Mesendoderm (in vitro differentiated cells): Measurements from ENCODE around the gene NAALADL1.

Source experiments
- DNase-seq: peaks from one replicate; pipeline ENCODE4 v3.0.0; 2013
- H2AK5ac ChIP-seq: 2 replicates; pipeline ENCODE4 v1.6.1; 2013; ENCODE audit warnings: low read length, inconsistent platforms
- H2BK120ac ChIP-seq: 2 replicates; pipeline ENCODE4 v1.6.1; 2013; ENCODE audit warnings: low read depth, mild to moderate bottlenecking, low read length, moderate library complexity, mixed read lengths
- H2BK15ac ChIP-seq: replicated peaks from 2 replicates; pipeline ENCODE4 v1.6.1; 2013; ENCODE audit warnings: low read depth, mild to moderate bottlenecking, moderate library complexity
- H2BK5ac ChIP-seq: 2 replicates; pipeline ENCODE4 v1.6.1; 2013; ENCODE audit warnings: low read length, inconsistent platforms
- H3K18ac ChIP-seq: 2 replicates; pipeline ENCODE4 v1.6.1; 2013; ENCODE audit warnings: mild to moderate bottlenecking, low read length, mixed read lengths
- H3K23ac ChIP-seq: one replicate; pipeline ENCODE4 v1.6.1; 2013; ENCODE audit warnings: low read length
- H3K27ac ChIP-seq: 2 replicates; pipeline ENCODE4 v1.5.1; 2013; ENCODE audit warnings: low read depth, mild to moderate bottlenecking, inconsistent platforms, low read length, moderate library complexity
- H3K27me3 ChIP-seq: 2 replicates; pipeline ENCODE4 v1.6.1; 2013; ENCODE audit warnings: low read length, control low read depth, mild to moderate bottlenecking, inconsistent platforms; ENCODE audit not compliant: insufficient read depth, poor library complexity
- H3K36me3 ChIP-seq: 2 replicates; pipeline ENCODE4 v1.6.1; 2013; ENCODE audit warnings: low read length, inconsistent platforms; ENCODE audit not compliant: control insufficient read depth, insufficient read depth
- H3K4ac ChIP-seq: one replicate; pipeline ENCODE4 v1.6.1; 2013; ENCODE audit warnings: low read depth, mild to moderate bottlenecking, low read length, moderate library complexity
- H3K4me1 ChIP-seq: 2 replicates; pipeline ENCODE4 v1.6.1; 2013; ENCODE audit warnings: low read depth, low read length, inconsistent platforms; ENCODE audit not compliant: control insufficient read depth
- H3K4me2 ChIP-seq: 2 replicates; pipeline ENCODE4 v1.6.1; 2013; ENCODE audit warnings: low read length
- H3K4me3 ChIP-seq: 2 replicates; pipeline ENCODE4 v1.5.1; 2013; ENCODE audit warnings: mild to moderate bottlenecking, low read length
- H3K56ac ChIP-seq: one replicate; pipeline ENCODE4 v1.6.1; 2013; ENCODE audit warnings: low read length
- H3K79me1 ChIP-seq: 2 replicates; pipeline ENCODE4 v1.6.1; 2013; ENCODE audit warnings: low read length, inconsistent platforms
- H3K79me2 ChIP-seq: 2 replicates; pipeline ENCODE4 v1.6.1; 2013; ENCODE audit warnings: mild to moderate bottlenecking, low read length; ENCODE audit not compliant: control insufficient read depth, insufficient read depth
- H3K9ac ChIP-seq: 2 replicates; pipeline ENCODE4 v1.6.1; 2013; ENCODE audit warnings: low read length, inconsistent platforms
- H4K5ac ChIP-seq: one replicate; pipeline ENCODE4 v1.6.1; 2013; ENCODE audit warnings: low read length
- H4K8ac ChIP-seq: one replicate; pipeline ENCODE4 v1.6.1; 2013; ENCODE audit warnings: low read depth, mild to moderate bottlenecking, control low read depth, low read length, moderate library complexity
- WGBS: extraction: QIAGEN DNeasy Blood & Tissue Kit; methylation state at CpG from one replicate; pipeline ENCODE4 v1.1.7; 2013; ENCODE audit warnings: low lambda C conversion rate, missing lambda C conversion rate; ENCODE audit not compliant: insufficient coverage; ENCODE audit errors: extremely low coverage; 5-methylcytosine and 5-hydroxymethylcytosine counted together

Gene NAALADL1

GRCh38 chr11:65014726-65015227 is 43.6 kb downstream of the NAALADL1 start:
- DNase-seq: no peak
- WGBS: no CpG with 5 or more reads among the region's 23 CpGs
- no peaks in the 10 kb centered on the region for H3K27me3 ChIP-seq

GRCh38 chr11:65013888-65014725 is 44.2 kb downstream of the NAALADL1 start, which contains the start of gene ARL2:
ARL2 (plus strand) TSS chr11:65014160; CDS start chr11:65014208, 48 bp downstream.
- Histone ChIP-seq H3K79me2 (no peaks in the 10 kb centered on the region), H3K4me3 (peak within 1 kb of the TSS; percentile 69), H3K4ac (peak within 1 kb of the TSS; percentile 82), H4K5ac (no peak within 1 kb of the TSS), H3K4me1 (peaks cover 2% of the 10 kb centered on the region), H3K18ac (peak within 1 kb of the TSS; percentile 94), H3K4me2 (peak within 1 kb of the TSS; percentile 82), H3K56ac (peak within 1 kb of the TSS; percentile 97), H4K8ac (peak within 1 kb of the TSS; percentile 30), H2BK5ac (peak within 1 kb of the TSS; percentile 20), H3K23ac (peak within 1 kb of the TSS; percentile 80), H3K79me1 (peaks cover 2% of the 10 kb centered on the region), H2BK120ac (no peak within 1 kb of the TSS), H3K9ac (peak within 1 kb of the TSS; percentile 90), H2AK5ac (no peak within 1 kb of the TSS), H3K27me3 (no peaks in the 10 kb centered on the region), H2BK15ac (no peak within 1 kb of the TSS), H3K36me3 (peaks cover 3% of the 10 kb centered on the region), H3K27ac (peak within 1 kb of the TSS; percentile 96)
- no CpG with 5 or more reads among the region's 96 CpGs for WGBS
- peak; percentile 96 for DNase-seq

More at GRCh38 chr11:65014726-65015227, 43.6 kb downstream of the NAALADL1 start:
- no peak overlapping the region for H2BK15ac ChIP-seq
- H2BK120ac ChIP-seq: no peak overlapping the region
- peak overlapping the region; percentile 69 for H3K4me3 ChIP-seq
- no peak overlapping the region for H4K8ac ChIP-seq
- H3K4ac ChIP-seq: peak overlapping the region; percentile 57
- H3K79me1 ChIP-seq: peaks cover 2% of the 10 kb centered on the region
- H3K36me3 ChIP-seq: peaks cover 3% of the 10 kb centered on the region
- H2BK5ac ChIP-seq: no peak overlapping the region
- no peaks in the 10 kb centered on the region for H3K79me2 ChIP-seq
- peak overlapping the region; percentile 67 for H3K4me2 ChIP-seq
- H4K5ac ChIP-seq: no peak overlapping the region
- H3K4me1 ChIP-seq: peaks cover 2% of the 10 kb centered on the region
- H2AK5ac ChIP-seq: no peak overlapping the region
- H3K9ac ChIP-seq: peak overlapping the region; percentile 87
- peak overlapping the region; percentile 97 for H3K56ac ChIP-seq
- H3K23ac ChIP-seq: peak overlapping the region; percentile 80
- H3K18ac ChIP-seq: peak overlapping the region; percentile 87
- H3K27ac ChIP-seq: peak overlapping the region; percentile 93

GRCh38 chr11:65013130-65013887 is 45.0 kb downstream of the NAALADL1 start:
- Histone ChIP-seq H2BK5ac (peak overlapping the region; percentile 20), H3K4me2 (peak overlapping the region; percentile 82), H3K18ac (peak overlapping the region; percentile 94), H3K4ac (peak overlapping the region; percentile 82), H3K4me1 (peaks cover 2% of the 10 kb centered on the region), H2BK15ac (no peak overlapping the region), H3K23ac (no peak overlapping the region), H3K9ac (peak overlapping the region; percentile 90), H3K79me1 (peaks cover 2% of the 10 kb centered on the region), H4K8ac (peak overlapping the region; percentile 30), H2BK120ac (no peak overlapping the region), H2AK5ac (no peak overlapping the region), H3K56ac (peak overlapping the region; percentile 89), H3K4me3 (peak overlapping the region; percentile 40), H3K79me2 (no peaks in the 10 kb centered on the region), H3K36me3 (no peaks in the 10 kb centered on the region), H3K27me3 (no peaks in the 10 kb centered on the region), H3K27ac (peak overlapping the region; percentile 96), H4K5ac (no peak overlapping the region)
- DNase-seq: peak; percentile 93
- WGBS: no CpG with 5 or more reads among the region's 22 CpGs

GRCh38 chr11:65008873-65009272 is 49.5 kb downstream of the NAALADL1 start:
- no CpG with 5 or more reads among the region's 2 CpGs for WGBS
- no peak overlapping the region for H3K18ac ChIP-seq
- H3K27ac ChIP-seq: no peak overlapping the region
- no peak for DNase-seq
- no peak overlapping the region for H2BK15ac ChIP-seq
- H3K4me3 ChIP-seq: no peak overlapping the region
- H3K27me3 ChIP-seq: no peaks in the 10 kb centered on the region
- no peak overlapping the region for H3K9ac ChIP-seq
- H2BK120ac ChIP-seq: no peak overlapping the region
- no peak overlapping the region for H3K4ac ChIP-seq
- H4K5ac ChIP-seq: no peak overlapping the region
- H4K8ac ChIP-seq: no peak overlapping the region
- no peak overlapping the region for H2AK5ac ChIP-seq
- no peak overlapping the region for H3K23ac ChIP-seq
- H2BK5ac ChIP-seq: no peak overlapping the region
- no peaks in the 10 kb centered on the region for H3K36me3 ChIP-seq
- H3K79me1 ChIP-seq: no peaks in the 10 kb centered on the region
- H3K56ac ChIP-seq: no peak overlapping the region
- peaks cover 2% of the 10 kb centered on the region for H3K4me1 ChIP-seq
- no peaks in the 10 kb centered on the region for H3K79me2 ChIP-seq
- H3K4me2 ChIP-seq: no peak overlapping the region

- no CpG with 5 or more reads among the region's 7 CpGs for WGBS
- no peak overlapping the region for H2BK15ac ChIP-seq
- H3K27me3 ChIP-seq: no peaks in the 10 kb centered on the region
- no peak overlapping the region for H2BK120ac ChIP-seq
- no peaks in the 10 kb centered on the region for H3K4me1 ChIP-seq
- H3K36me3 ChIP-seq: no peaks in the 10 kb centered on the region
- no peak overlapping the region for H3K56ac ChIP-seq
- no peak overlapping the region for H2BK5ac ChIP-seq
- no peak overlapping the region for H3K4ac ChIP-seq
- no peak overlapping the region for H4K8ac ChIP-seq
- no peak overlapping the region for H2AK5ac ChIP-seq
- H3K23ac ChIP-seq: no peak overlapping the region
- H3K18ac ChIP-seq: no peak overlapping the region
- H3K4me3 ChIP-seq: no peak overlapping the region
- H3K79me1 ChIP-seq: no peaks in the 10 kb centered on the region
- no peak overlapping the region for H3K9ac ChIP-seq
- no peaks in the 10 kb centered on the region for H3K79me2 ChIP-seq
- DNase-seq: no peak
- H3K4me2 ChIP-seq: no peak overlapping the region
- H3K27ac ChIP-seq: no peak overlapping the region
- H4K5ac ChIP-seq: no peak overlapping the region
These were observed 50.3 kb downstream of the NAALADL1 start for GRCh38 chr11:65008016-65008415.
